Lung (tissue), 12 donors: ENCODE results near the gene HCN1. TPM values are rescaled to one million over a fixed set of nuclear protein-coding genes. Genes with fewer than 3 reads are reported as not detected.

Source experiments
- ATAC-seq: fragments of 200-7000 bp; cut with Tn5 transposase; one replicate; pipeline ENCODE4 v1.9.1; 2020; ENCODE audit warnings: moderate number of reproducible peaks; ENCODE audit not compliant: insufficient read depth, low FRiP score
- DNase-seq, 3 donors: peaks; one replicate each; pipeline ENCODE4 v3.0.0-alpha.2; 2013 to 2017
- H3K27ac ChIP-seq, 2 donors: one replicate each; pipeline ENCODE4 v1.5.1; 2013; ENCODE audit warnings: mild to moderate bottlenecking in 2 of 2, moderate library complexity in 2 of 2, control low read depth in 1 of 2, inconsistent platforms in 1 of 2, low read depth in 1 of 2, low read length in 1 of 2
- H3K27me3 ChIP-seq, 3 donors: one replicate each; pipeline ENCODE4 v1.5.1; 2013; ENCODE audit warnings: low read length in 2 of 3; ENCODE audit not compliant: control insufficient read depth in 3 of 3, insufficient read depth in 3 of 3
- H3K36me3 ChIP-seq, 4 donors: one replicate each; pipeline ENCODE4 v1.5.1; 2013; ENCODE audit warnings: low read length in 4 of 4, mild to moderate bottlenecking in 1 of 4, moderate library complexity in 1 of 4; ENCODE audit not compliant: control insufficient read depth in 4 of 4, insufficient read depth in 4 of 4
- H3K4me1 ChIP-seq, 5 donors: one replicate each; pipeline ENCODE4 v1.5.1; 2013; ENCODE audit warnings: low read length in 5 of 5, mild to moderate bottlenecking in 2 of 5, moderate library complexity in 1 of 5; ENCODE audit not compliant: control insufficient read depth in 5 of 5, insufficient read depth in 5 of 5
- H3K4me3 ChIP-seq: one replicate; pipeline ENCODE4 v1.5.1; 2013; ENCODE audit warnings: mild to moderate bottlenecking, control low read depth, moderate library complexity
- H3K9ac ChIP-seq, 2 donors: one replicate each; pipeline ENCODE4 v1.5.1; 2013; ENCODE audit warnings: low read length in 2 of 2, control low read depth in 1 of 2; ENCODE audit not compliant: insufficient read depth in 1 of 2
- H3K9me3 ChIP-seq, 4 donors: one replicate each; pipeline ENCODE4 v1.5.1; 2013; ENCODE audit warnings: low read length in 3 of 4, mild to moderate bottlenecking in 1 of 4, moderate library complexity in 1 of 4; ENCODE audit not compliant: control insufficient read depth in 4 of 4, insufficient read depth in 3 of 4
- WGBS, 2 donors: extraction: QIAGEN DNeasy Blood & Tissue Kit; methylation state at CpG; one replicate each; pipeline ENCODE4 v1.1.7; 2013; 5-methylcytosine and 5-hydroxymethylcytosine counted together
- polyA plus RNA-seq, 2 donors: library from polyadenylated mRNA; stranded (reverse); fragments of 200-250 nt; gene quantifications; one replicate each; pipeline ENCODE4 v1.2.1, GENCODE V29; 2013
- total RNA-seq, 2 donors: library from RNA; depleted of rRNA in 1 of 2; stranded (reverse); fragments of >200 nt in 1 of 2; gene quantifications; one replicate each; pipeline ENCODE4 v1.2.1, GENCODE V29; 2014 to 2021
- TF ChIP-seq, protein P1 (sequence below): IDR thresholded peaks from 2 replicates; pipeline ENCODE4 v1.5.1; 2012; ENCODE audit warnings: mild to moderate bottlenecking; ENCODE audit errors: control extremely low read depth, extremely low read depth
- donor health status: control.
- donor health status: control.
- donor health status: Bipolar disorder and iron deficiency.
- donor health status: healthy.
- donor health status: DM: yes; HTN: yes; CAD: no.

The HCN1 gene
- total and polyA plus RNA-seq, 4 donors: 0.01 to 0.06 (median 0.06) TPM; not detected in 1

DNA sequence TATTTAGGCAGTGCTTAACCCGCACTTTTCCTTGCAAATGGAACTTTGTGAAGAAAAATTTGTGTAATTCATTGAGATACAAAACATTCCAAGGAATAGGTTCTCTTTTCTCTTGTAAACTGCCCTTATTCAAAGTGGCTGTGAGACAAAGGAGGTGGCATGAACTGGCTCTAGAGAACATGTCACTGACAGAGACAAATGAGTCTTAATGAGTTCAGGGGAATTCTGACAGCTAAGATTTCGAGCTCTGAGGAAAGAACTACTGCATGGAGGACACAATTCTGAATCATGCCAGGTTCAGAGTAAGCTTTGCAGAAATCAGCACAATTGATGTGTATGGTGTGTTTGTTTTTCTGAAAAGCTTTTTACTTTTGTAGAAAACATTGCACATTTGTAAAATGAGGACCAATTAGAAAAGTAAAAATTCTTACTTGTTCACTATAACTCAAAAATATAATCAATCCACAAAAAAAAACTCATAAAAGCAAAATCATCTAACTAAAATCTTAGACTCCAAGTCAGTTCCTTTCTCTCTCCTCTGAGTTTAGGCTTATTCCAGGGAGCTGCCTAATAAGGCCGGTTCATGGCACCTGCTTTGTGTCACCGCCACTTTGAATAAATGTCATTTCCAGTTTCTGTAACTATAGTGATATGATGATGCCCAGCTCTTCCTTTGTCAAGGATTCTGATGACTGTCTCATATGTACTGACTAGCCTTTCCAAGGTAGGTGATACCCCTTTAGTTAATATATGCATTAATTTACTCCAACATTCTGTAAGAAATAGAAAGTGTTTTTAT is 163.2 kb downstream of the HCN1 start:
- ATAC-seq: no peak
- Histone ChIP-seq H3K4me3 (no peak overlapping the region), H3K9me3 (no peaks in the 10 kb centered on the region), H3K36me3 (no peaks in the 10 kb centered on the region), H3K4me1 (peaks cover 0 to 4% (median 0%) of the 10 kb centered on the region in 5 donors), H3K27ac (peak overlapping the region in 1 of 2 donors; percentile 58), H3K27me3 (no peaks in the 10 kb centered on the region), H3K9ac (no peak overlapping the region)
- TF ChIP-seq, protein P1, sequence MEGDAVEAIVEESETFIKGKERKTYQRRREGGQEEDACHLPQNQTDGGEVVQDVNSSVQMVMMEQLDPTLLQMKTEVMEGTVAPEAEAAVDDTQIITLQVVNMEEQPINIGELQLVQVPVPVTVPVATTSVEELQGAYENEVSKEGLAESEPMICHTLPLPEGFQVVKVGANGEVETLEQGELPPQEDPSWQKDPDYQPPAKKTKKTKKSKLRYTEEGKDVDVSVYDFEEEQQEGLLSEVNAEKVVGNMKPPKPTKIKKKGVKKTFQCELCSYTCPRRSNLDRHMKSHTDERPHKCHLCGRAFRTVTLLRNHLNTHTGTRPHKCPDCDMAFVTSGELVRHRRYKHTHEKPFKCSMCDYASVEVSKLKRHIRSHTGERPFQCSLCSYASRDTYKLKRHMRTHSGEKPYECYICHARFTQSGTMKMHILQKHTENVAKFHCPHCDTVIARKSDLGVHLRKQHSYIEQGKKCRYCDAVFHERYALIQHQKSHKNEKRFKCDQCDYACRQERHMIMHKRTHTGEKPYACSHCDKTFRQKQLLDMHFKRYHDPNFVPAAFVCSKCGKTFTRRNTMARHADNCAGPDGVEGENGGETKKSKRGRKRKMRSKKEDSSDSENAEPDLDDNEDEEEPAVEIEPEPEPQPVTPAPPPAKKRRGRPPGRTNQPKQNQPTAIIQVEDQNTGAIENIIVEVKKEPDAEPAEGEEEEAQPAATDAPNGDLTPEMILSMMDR: no peak
- peak in 1 of 3 donors; percentile 7 for DNase-seq
- 59 to 60% methylated on average over 4 of the region's 4 CpGs for WGBS, 2 donors

DNA sequence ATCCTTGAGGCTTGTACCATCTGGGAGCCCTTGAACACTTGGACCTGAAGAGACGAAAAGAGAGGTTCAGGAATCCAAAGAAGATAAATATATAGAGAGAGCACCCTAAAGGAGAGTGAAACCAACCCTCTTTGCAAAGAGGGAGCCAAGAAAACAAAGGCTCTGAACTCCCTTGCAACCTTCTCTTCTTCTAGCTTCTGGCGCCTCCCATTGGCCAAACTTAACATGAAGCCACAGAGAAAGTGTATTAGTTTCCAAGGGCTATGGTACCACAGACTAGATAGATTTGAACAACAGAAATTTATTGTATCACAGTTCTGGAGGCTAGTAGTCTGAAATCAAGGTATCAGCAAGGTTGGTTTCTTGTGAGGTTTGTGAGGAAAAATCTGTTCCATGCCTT is 175.1 kb downstream of the HCN1 start:
- Histone ChIP-seq H3K4me1 (no peaks in the 10 kb centered on the region), H3K4me3 (no peak overlapping the region), H3K36me3 (no peaks in the 10 kb centered on the region), H3K9me3 (no peaks in the 10 kb centered on the region), H3K9ac (no peak overlapping the region), H3K27me3 (no peaks in the 10 kb centered on the region), H3K27ac (no peak overlapping the region)
- WGBS, 2 donors: 20 to 28% methylated on average over 2 of the region's 2 CpGs
- DNase-seq (peak; percentile 30 to 50 (median 45)), ATAC-seq (peak; percentile 66)
- TF ChIP-seq, protein P1: no peak

DNA sequence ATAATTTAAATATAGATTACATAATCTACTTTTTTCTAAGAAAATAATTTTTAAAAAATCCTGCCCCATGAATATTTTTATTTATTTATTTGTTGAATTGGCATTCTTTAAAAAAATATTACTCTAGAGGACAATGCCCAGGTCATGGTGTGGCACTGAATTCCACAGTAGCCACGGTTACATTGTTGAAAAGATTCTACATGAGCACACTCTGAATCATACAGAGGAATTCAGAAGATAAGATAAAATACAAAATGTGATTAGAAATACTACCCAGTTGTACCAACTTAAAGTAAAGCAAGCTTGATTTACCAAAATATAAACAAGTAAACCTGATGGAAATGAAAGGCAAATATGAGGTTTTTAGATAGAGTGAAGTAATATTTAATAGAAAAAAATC is 183.7 kb downstream of the HCN1 start:
- no peaks in the 10 kb centered on the region for H3K4me1 ChIP-seq
- DNase-seq (no peak), ATAC-seq (no peak)
- H3K27me3 ChIP-seq: no peaks in the 10 kb centered on the region
- 53 to 70% methylated on average over 1 of the region's 1 CpG for WGBS, 2 donors
- H3K9me3 ChIP-seq: no peaks in the 10 kb centered on the region
- TF ChIP-seq, protein P1: no peak
- H3K36me3 ChIP-seq: no peaks in the 10 kb centered on the region
- no peak overlapping the region for H3K4me3 ChIP-seq
- no peak overlapping the region for H3K27ac ChIP-seq
- H3K9ac ChIP-seq: no peak overlapping the region

DNA sequence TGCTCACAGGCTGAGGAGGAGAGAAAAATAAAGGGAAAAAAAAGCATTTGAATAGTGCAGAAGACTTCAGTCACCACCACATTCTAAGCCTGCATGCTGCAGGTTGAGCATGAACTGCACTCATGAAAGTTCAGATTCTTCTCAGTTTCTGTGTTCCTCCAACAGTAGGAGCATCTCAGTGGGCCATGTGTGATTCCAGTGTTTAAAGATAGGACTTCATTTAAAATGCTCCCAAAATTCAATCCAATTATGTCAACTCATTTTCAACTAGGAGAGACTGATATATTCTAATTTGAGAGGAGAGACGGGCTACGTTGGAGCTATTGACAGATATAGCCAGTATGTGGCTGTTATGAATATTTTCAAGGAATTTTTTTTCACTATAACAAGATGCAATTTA is 186.8 kb downstream of the HCN1 start:
- DNase-seq (no peak), ATAC-seq (no peak)
- H3K4me1 ChIP-seq: no peaks in the 10 kb centered on the region
- TF ChIP-seq, protein P1: no peak
- no peaks in the 10 kb centered on the region for H3K27me3 ChIP-seq
- no peak overlapping the region for H3K27ac ChIP-seq
- no peaks in the 10 kb centered on the region for H3K9me3 ChIP-seq
- H3K36me3 ChIP-seq: no peaks in the 10 kb centered on the region
- no peak overlapping the region for H3K4me3 ChIP-seq
- H3K9ac ChIP-seq: no peak overlapping the region
- 93 to 97% methylated on average over 2 of the region's 2 CpGs for WGBS, 2 donors
